GM18519 (cell line): ENCODE data around the gene PHACTR1.

ENCODE experiments used
- ATAC-seq: cut with Tn5 transposase; IDR thresholded peaks from one replicate; pipeline ENCODE4 v1.9.1; 2021; ENCODE audit warnings: mild to moderate bottlenecking, moderate library complexity; ENCODE audit not compliant: unreplicated experiment, low FRiP score

PHACTR1 gene

GRCh38 chr6:13175087-13175486 lies 458.5 kb downstream of the PHACTR1 start:
- no peak for ATAC-seq

GRCh38 chr6:13175759-13176158 lies 459.2 kb downstream of the PHACTR1 start:
- no peak for ATAC-seq

GRCh38 chr6:13177664-13178063 lies 461.1 kb downstream of the PHACTR1 start:
- ATAC-seq = no peak

GRCh38 chr6:13178107-13178506 lies 461.5 kb downstream of the PHACTR1 start:
- ATAC-seq = no peak

GRCh38 chr6:13180538-13180937 lies 464.0 kb downstream of the PHACTR1 start:
- ATAC-seq = no peak

GRCh38 chr6:13181393-13181792 lies 464.8 kb downstream of the PHACTR1 start:
- no peak for ATAC-seq

- no peak for ATAC-seq
Measured at GRCh38 chr6:13183415-13184088, 467.0 kb downstream of the PHACTR1 start.

GRCh38 chr6:13184089-13184468 lies 467.5 kb downstream of the PHACTR1 start:
- ATAC-seq = no peak

GRCh38 chr6:13184547-13184946 lies 468.0 kb downstream of the PHACTR1 start:
- no peak for ATAC-seq

- ATAC-seq = no peak
Measured at GRCh38 chr6:13186861-13187260, 470.3 kb downstream of the PHACTR1 start.

GRCh38 chr6:13187692-13188091 lies 471.1 kb downstream of the PHACTR1 start:
- no peak for ATAC-seq

GRCh38 chr6:13188306-13188705 lies 471.7 kb downstream of the PHACTR1 start:
- no peak for ATAC-seq

GRCh38 chr6:13189710-13190109 lies 473.1 kb downstream of the PHACTR1 start:
- ATAC-seq = no peak

GRCh38 chr6:13190376-13190775 lies 473.8 kb downstream of the PHACTR1 start:
- ATAC-seq = no peak

GRCh38 chr6:13191461-13191860 lies 474.9 kb downstream of the PHACTR1 start:
- ATAC-seq = no peak

- no peak for ATAC-seq
Measured at GRCh38 chr6:13194852-13195251, 478.3 kb downstream of the PHACTR1 start.

- ATAC-seq = no peak
Measured at GRCh38 chr6:13195803-13196202, 479.2 kb downstream of the PHACTR1 start.

- ATAC-seq = no peak
Measured at GRCh38 chr6:13198168-13198567, 481.6 kb downstream of the PHACTR1 start.

- no peak for ATAC-seq
Measured at GRCh38 chr6:13201336-13201735, 484.8 kb downstream of the PHACTR1 start.

GRCh38 chr6:13203145-13203544 lies 486.6 kb downstream of the PHACTR1 start:
- no peak for ATAC-seq

- ATAC-seq = no peak
Measured at GRCh38 chr6:13205106-13205505, 488.5 kb downstream of the PHACTR1 start.

GRCh38 chr6:13212096-13212495 lies 495.5 kb downstream of the PHACTR1 start:
- ATAC-seq = no peak

GRCh38 chr6:13212538-13212937 lies 496.0 kb downstream of the PHACTR1 start:
- ATAC-seq = no peak
